ENCODE results near the gene ADH4.

DNA sequence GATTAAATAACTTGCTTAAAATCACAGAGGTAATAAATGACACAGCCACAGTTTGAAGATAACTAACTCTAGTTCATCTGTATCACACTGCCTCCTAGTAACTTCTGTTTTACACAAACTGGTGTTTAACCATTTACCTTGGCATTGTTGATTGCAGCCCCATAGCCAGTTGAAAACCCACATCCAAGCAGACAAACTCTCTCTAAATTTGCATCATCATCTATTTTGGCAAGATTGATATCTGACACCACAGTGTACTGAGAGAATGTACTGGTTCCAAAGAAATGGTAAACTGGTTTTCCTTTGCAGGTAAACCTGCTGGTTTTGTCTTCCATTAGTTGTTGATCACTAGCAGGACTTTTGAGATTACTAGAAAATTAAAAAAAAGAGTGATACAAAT, 7.8 kb downstream of the ADH4 start:
- TF ChIP-seq, protein P1, sequence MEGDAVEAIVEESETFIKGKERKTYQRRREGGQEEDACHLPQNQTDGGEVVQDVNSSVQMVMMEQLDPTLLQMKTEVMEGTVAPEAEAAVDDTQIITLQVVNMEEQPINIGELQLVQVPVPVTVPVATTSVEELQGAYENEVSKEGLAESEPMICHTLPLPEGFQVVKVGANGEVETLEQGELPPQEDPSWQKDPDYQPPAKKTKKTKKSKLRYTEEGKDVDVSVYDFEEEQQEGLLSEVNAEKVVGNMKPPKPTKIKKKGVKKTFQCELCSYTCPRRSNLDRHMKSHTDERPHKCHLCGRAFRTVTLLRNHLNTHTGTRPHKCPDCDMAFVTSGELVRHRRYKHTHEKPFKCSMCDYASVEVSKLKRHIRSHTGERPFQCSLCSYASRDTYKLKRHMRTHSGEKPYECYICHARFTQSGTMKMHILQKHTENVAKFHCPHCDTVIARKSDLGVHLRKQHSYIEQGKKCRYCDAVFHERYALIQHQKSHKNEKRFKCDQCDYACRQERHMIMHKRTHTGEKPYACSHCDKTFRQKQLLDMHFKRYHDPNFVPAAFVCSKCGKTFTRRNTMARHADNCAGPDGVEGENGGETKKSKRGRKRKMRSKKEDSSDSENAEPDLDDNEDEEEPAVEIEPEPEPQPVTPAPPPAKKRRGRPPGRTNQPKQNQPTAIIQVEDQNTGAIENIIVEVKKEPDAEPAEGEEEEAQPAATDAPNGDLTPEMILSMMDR (conservative IDR thresholded peaks at IDR 0.05; ENCODE audit: low read length) = no peak
- TF ChIP-seq EZH2phosphoT487 (IDR thresholded peaks at IDR 0.05; ENCODE audit: borderline replicate concordance, low read depth, low read length) = no peak
